Stimulated activated CD4-positive, alpha-beta T cell treated with anti-CD3 and anti-CD28 coated beads, Interleukin-12 subunit alpha, Interleukin-12 subunit beta, amount 100 ng/mL, for 4 hours (primary cell): ENCODE measurements around the gene SEMA4F.

Source experiments
- DNase-seq: peaks from one replicate; pipeline ENCODE4 v3.0.0-alpha.2; 2020

Gene SEMA4F

DNA sequence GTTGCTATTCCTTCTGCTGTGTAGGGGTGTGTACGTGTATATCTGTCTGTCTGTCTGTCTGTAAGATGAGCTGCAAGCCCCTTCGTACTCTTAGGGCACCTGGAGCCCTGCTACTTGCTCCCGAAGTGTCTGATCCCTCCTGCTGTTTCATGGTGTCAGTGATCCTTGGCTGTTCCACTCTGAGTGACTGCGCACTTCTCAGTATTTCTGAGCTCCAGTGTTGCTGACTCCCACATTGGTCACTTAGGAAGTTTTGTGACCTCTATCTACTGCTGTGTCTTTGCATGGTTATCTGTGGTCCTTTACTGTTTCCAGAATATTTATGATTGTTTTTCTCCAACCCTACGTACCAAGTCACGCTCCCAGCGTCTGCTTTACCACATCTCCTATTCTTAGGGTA lies 16.2 kb downstream of the SEMA4F start:
- DNase-seq, result no peak

- DNase-seq, result no peak
These were observed 17.4 kb downstream of the SEMA4F start for GRCh38 chr2:74671479-74671878.

DNA sequence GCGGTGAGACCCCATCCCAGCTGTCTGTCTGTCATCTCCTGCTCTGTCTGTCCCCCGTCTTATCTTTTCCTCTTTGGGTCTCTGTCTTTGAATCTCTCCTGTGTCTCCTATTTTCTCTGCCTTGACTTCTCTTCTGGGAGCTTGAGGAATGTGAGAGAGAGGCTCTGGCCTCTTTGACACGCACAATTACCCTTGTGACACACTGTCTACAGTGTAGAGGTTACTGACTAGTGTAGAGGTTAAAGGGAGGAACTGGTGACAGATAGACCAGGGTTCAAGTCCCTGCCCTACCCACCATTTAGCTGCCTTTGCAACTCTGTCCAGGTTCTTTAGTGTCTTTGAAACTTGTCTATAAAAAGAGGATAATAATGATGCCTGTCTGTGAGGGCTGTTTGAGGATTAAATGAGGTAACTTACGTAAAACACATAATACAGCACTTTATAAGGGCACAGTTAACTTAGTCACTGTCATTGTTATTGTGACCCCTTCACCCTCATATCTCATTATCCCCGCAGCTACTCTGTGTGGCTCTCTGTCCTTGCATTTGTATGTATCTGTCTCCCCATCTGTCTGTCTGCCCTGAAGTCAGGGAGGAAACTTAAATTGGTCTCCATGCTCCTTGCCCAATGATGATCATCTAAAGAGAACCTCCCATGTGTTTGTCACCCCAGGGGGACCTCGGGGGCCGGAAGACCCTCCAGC lies 19.9 kb downstream of the SEMA4F start:
- no peak for DNase-seq

DNA sequence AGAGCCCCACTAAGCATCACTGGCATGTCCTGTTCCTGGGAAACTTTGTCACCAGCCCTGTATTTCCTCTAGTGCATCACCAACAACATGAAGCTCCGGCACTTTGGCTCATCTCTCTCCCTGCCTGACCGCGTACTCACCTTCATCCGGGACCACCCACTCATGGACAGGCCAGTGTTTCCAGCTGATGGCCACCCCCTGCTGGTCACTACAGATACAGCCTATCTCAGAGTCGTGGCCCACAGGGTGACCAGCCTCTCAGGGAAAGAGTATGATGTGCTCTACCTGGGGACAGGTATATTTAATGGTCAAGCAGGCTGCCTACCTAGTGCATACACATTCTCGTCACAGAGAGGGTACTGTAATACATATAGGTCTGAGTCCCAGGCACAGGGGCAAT lies 21.0 kb downstream of the SEMA4F start:
- DNase-seq, result no peak

GRCh38 chr2:74676331-74676730 lies 22.3 kb downstream of the SEMA4F start:
- no peak for DNase-seq

- no peak for DNase-seq
These were observed 25.6 kb downstream of the SEMA4F start for GRCh38 chr2:74679615-74680014.

- DNase-seq, result no peak
These were observed 28.5 kb downstream of the SEMA4F start for GRCh38 chr2:74682501-74682900.

GRCh38 chr2:74685408-74685807 lies 31.4 kb downstream of the SEMA4F start:
- DNase-seq, result no peak

DNA sequence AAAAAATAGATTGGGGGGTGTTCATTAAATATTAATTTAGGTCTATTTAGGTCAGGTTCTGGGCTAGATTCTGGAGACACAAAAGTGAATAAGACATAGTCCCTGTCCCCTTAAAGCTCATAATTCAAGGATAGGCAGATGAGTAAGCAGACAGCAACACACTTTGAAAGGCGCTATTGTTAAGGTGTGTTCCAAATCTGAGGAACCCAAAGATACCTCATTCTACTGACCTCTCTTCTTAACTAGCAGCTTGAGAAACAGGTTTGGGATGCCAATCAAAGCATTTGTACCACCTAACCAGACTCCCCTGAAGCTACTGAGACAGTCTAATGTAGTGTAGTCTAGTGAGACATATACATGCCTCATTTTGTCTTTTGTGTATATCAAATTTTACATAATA lies 34.8 kb downstream of the SEMA4F start:
- DNase-seq, result no peak

DNA sequence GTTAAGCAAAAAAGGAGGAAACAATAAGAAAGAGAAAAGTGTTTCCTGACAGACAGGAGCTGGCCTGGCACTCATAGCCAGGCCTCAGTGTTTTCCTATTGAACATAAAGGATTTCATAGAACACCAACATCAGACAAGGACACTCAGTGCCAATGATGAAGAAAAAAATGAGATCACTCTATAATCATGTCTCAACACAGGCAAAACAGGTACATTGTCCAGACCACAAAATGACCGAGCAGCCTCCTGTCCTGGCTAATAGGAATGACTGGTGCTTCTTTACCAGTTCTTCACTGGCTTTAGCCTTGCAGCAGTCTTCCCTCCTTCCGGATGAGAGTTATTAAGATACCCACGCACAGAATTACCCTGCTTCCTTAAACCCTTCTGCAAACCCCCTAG lies 35.6 kb downstream of the SEMA4F start:
- DNase-seq, result no peak

- DNase-seq, result no peak
These were observed 36.5 kb downstream of the SEMA4F start for GRCh38 chr2:74690571-74690970.

DNA sequence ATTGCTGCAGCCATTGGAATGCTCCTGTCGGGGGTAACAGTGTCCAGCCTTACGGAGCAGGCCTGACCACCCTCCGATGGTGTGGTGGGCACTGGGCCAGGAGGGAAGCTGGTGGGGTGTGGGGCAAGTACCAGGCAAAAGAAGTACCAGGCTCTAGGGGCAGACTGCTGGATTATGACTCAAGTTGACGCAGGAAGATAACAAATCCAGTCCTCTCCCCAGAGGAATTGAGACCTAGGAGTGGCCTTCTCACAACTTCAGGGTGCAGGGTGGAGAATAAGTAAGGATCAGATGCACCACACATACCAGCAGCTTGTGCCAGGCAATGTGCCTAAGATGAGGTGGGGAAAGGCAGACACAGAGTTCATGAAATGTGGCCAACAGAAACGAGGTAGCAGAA lies 37.9 kb downstream of the SEMA4F start:
- no peak for DNase-seq

DNA sequence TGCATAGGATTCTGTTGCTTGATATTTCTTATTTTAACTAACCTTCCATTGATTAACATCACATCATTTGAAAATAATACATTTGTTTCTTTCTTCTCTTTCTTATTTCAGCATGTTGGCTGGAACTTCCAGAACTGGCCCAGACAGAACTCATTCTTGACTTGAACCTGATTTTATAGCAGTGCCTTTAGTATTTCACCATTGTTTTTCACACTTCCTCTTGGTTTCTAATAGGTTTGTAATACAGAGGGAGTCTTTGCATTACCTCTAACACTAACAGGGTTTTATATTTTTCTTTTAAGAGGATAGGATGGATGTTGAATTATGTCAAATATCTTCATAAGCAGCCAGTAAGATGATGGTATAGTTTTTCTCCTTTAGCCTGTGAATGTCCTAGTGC lies 39.2 kb downstream of the SEMA4F start:
- no peak for DNase-seq

GRCh38 chr2:74693668-74694067 lies 39.6 kb downstream of the SEMA4F start:
- DNase-seq, result no peak

GRCh38 chr2:74694281-74694680 lies 40.2 kb downstream of the SEMA4F start:
- no peak for DNase-seq

GRCh38 chr2:74695663-74696062 lies 41.6 kb downstream of the SEMA4F start:
- no peak for DNase-seq

- no peak for DNase-seq
These were observed 42.8 kb downstream of the SEMA4F start for GRCh38 chr2:74696829-74697228.

- DNase-seq, result no peak
These were observed 46.8 kb downstream of the SEMA4F start for GRCh38 chr2:74700643-74701372.

GRCh38 chr2:74702001-74702715 lies 48.1 kb downstream of the SEMA4F start:
- no peak for DNase-seq

DNA sequence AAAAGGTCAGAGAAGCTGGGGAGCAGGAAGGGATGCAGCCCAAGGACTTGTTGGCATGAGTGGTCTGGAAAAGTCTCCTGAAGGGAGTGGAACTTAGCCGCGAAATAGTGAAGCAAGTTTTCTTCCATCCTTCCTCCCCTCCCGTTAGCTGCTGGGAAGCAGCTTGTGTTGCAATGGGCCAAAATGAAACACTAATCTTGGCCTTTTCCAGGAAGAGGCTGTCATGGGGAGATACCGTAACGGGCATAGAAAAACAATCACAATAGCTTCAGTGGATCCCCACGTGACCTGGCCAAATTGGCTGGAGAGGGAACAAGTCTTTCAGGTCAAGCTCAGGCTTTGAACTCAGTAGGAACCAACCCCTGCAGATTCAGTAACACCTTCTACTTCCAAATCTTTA lies 49.3 kb downstream of the SEMA4F start:
- no peak for DNase-seq

- no peak for DNase-seq
These were observed 50.2 kb downstream of the SEMA4F start for GRCh38 chr2:74704216-74704615.

GRCh38 chr2:74706741-74707140 lies 52.7 kb downstream of the SEMA4F start:
- no peak for DNase-seq

DNA sequence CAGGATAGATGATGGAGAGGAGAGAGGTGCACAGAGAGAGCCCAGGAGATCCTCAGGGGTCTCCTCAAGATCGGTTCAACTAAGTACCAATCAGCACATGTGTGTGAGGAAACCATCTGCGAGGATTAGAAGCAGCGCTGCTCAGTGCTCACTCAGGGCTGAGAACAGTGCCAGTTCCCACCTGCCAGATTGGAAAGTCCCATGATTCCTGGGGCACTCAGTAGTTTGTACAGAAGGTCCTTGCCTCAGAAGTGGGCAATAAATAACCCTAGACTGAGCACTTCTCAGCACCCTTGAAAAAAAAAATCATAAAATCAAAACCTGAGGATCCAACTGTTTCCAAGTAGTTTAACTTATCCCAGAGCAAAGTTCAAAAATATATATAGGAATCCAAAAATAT lies 53.8 kb downstream of the SEMA4F start:
- DNase-seq, result no peak

DNA sequence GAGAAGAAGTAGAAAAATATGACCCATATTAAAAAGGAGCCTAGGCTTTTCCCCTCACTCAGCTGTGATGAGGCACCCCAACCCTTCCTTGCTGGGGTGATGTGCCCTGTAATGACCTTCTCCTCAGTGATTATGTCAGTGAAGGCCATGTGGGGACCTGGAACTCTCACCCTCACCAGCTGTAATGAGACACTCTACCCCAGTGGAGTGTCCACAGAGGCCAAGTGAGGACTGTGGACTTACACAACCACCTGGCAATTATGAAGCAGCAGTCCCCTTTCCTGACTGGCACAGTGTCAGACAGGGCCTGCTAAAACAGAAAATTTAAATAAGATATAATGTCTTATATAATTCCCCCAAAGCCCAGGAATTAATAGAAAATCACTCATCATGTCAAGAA lies 54.2 kb downstream of the SEMA4F start:
- no peak for DNase-seq
